GM18868 (cell line): Measurements from ENCODE around the gene IL16.
"Not testable (repeated sequence)": the region's sequence is repeated elsewhere in the genome, so short reads cannot be mapped to it uniquely, and the experiment has no call there.

Experiments
- ATAC-seq: cut with Tn5 transposase; IDR thresholded peaks from one replicate; pipeline ENCODE4 v1.9.1; 2021; ENCODE audit warnings: mild to moderate bottlenecking, moderate library complexity; ENCODE audit not compliant: unreplicated experiment

IL16 gene

GRCh38 chr15:81196576-81197254 is at the start of gene IL16:
Gene IL16 (plus strand): TSS chr15:81196879. CDS start chr15:81225400, 28,521 bp downstream.
- ATAC-seq = no peak

- no peak for ATAC-seq
Measured at GRCh38 chr15:81151389-81151788, 45.3 kb upstream of the IL16 start.

GRCh38 chr15:81152339-81152738 is 44.3 kb upstream of the IL16 start:
- ATAC-seq = no peak

GRCh38 chr15:81152799-81153198 is 43.9 kb upstream of the IL16 start:
- ATAC-seq = no peak

GRCh38 chr15:81155375-81156218 is 41.1 kb upstream of the IL16 start:
- ATAC-seq = no peak

GRCh38 chr15:81156324-81156723 is 40.4 kb upstream of the IL16 start:
- no peak for ATAC-seq

- no peak for ATAC-seq
Measured at GRCh38 chr15:81157195-81157938, 39.3 kb upstream of the IL16 start.

- no peak for ATAC-seq
Measured at GRCh38 chr15:81157939-81158223, 38.8 kb upstream of the IL16 start.

- not testable (repeated sequence) for ATAC-seq
Measured at GRCh38 chr15:81158561-81158960, 38.1 kb upstream of the IL16 start.

GRCh38 chr15:81160312-81161159 is 36.1 kb upstream of the IL16 start:
- ATAC-seq = no peak

GRCh38 chr15:81161160-81161673 is 35.5 kb upstream of the IL16 start:
- no peak for ATAC-seq

GRCh38 chr15:81161851-81162250 is 34.8 kb upstream of the IL16 start:
- ATAC-seq = no peak

- ATAC-seq = no peak
Measured at GRCh38 chr15:81163961-81164800, 32.5 kb upstream of the IL16 start.

- no peak for ATAC-seq
Measured at GRCh38 chr15:81165535-81165934, 31.1 kb upstream of the IL16 start.

GRCh38 chr15:81166636-81167305 is 29.9 kb upstream of the IL16 start:
- ATAC-seq = no peak

- no peak for ATAC-seq
Measured at GRCh38 chr15:81168131-81168526, 28.6 kb upstream of the IL16 start.

GRCh38 chr15:81168644-81169043 is 28.0 kb upstream of the IL16 start:
- ATAC-seq = no peak

- no peak for ATAC-seq
Measured at GRCh38 chr15:81170511-81170910, 26.2 kb upstream of the IL16 start.

GRCh38 chr15:81171286-81171685 is 25.4 kb upstream of the IL16 start:
- no peak for ATAC-seq
